ENCODE results near the gene TBC1D16.

The TBC1D16 gene, protein sequence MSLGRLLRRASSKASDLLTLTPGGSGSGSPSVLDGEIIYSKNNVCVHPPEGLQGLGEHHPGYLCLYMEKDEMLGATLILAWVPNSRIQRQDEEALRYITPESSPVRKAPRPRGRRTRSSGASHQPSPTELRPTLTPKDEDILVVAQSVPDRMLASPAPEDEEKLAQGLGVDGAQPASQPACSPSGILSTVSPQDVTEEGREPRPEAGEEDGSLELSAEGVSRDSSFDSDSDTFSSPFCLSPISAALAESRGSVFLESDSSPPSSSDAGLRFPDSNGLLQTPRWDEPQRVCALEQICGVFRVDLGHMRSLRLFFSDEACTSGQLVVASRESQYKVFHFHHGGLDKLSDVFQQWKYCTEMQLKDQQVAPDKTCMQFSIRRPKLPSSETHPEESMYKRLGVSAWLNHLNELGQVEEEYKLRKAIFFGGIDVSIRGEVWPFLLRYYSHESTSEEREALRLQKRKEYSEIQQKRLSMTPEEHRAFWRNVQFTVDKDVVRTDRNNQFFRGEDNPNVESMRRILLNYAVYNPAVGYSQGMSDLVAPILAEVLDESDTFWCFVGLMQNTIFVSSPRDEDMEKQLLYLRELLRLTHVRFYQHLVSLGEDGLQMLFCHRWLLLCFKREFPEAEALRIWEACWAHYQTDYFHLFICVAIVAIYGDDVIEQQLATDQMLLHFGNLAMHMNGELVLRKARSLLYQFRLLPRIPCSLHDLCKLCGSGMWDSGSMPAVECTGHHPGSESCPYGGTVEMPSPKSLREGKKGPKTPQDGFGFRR

DNA sequence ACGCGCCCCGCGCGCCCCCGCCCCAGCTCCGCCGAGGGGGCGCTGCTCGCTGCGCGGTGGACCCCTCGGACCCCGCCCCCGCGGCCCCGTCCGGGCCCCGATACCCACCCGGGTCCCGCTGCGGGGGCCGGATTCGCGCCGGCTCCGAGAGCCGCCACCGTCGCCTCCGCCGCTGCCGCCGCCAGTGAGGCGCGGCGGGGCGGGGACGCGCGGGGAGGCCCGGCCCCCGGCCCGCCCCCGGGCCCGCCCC is at the start of gene TBC1D16:
TBC1D16 (minus strand) TSS at position 186 of the 250 bp plus-strand sequence. CDS start 22,325 bp downstream, outside the sequence.
- DNase-seq, result no peak

- no peak for DNase-seq
These were observed 49.1 kb upstream of the TBC1D16 start for GRCh38 chr17:80084773-80085172.

DNA sequence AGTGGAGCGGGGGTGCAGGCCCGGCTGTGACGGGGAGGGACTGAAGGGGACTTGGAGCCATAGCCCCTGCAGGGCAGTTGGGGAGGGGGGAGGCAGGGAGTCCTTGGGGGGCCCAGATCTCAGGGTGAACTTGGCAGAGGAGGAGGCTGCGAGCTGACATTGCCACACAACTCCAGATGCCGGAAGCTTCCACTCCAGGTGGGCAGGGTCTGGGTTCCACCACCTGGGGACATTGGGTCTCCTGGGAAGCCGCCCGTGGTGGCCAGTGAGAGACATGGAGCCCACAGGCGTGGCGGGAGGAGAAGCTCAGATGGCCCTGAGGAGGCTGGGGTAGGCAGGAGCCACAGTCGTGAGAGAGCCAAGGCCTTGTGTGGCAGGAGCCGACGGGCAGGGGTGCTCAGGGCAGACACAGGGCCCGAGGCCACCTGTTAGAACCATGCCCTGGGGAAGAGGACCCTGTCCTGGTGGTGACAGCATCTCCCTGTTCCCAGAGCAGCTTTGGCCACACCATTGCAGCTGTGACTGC is 47.5 kb upstream of the TBC1D16 start:
- DNase-seq, result no peak

DNA sequence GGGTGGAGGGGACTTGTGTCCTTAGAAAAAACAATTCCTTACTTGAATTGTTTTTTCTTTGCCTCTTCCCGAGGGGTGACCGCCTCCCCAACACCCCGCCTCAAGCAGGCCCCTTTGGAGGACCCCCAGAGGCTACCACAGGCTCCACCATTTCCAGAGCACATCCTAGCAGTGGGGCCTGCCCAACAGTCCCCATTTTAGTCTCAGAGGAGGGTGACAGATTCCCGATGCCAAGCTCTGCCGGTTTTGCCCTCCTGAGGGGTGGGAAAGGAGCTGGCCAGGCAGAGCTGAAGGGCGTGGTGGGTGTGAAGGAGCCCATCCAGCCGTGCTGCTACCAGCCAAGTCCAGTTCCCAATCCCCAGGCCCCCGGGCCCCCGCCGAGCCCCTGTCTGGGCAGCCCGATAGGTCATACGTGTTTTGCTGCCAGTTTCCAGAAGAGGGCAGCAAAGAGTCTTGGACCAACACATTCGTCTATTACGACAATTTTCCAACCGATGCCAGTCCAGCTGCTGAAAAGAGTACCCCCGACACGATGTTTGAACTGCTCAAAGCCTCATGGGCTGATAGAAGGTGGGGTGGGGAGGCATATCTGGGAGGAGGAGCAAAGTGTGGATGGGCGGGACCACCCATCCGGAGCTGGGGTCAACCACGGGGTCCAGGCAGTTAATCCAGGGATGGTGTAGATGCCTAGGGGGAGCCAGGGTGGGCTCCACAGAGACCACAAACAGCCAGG is 46.9 kb upstream of the TBC1D16 start:
- peak; percentile 20 for DNase-seq

- DNase-seq, result no peak
These were observed 45.9 kb upstream of the TBC1D16 start for GRCh38 chr17:80081596-80081995.

GRCh38 chr17:80080081-80080480 is 44.4 kb upstream of the TBC1D16 start:
- no peak for DNase-seq

- no peak for DNase-seq
These were observed 36.7 kb upstream of the TBC1D16 start for GRCh38 chr17:80072410-80072809.

DNA sequence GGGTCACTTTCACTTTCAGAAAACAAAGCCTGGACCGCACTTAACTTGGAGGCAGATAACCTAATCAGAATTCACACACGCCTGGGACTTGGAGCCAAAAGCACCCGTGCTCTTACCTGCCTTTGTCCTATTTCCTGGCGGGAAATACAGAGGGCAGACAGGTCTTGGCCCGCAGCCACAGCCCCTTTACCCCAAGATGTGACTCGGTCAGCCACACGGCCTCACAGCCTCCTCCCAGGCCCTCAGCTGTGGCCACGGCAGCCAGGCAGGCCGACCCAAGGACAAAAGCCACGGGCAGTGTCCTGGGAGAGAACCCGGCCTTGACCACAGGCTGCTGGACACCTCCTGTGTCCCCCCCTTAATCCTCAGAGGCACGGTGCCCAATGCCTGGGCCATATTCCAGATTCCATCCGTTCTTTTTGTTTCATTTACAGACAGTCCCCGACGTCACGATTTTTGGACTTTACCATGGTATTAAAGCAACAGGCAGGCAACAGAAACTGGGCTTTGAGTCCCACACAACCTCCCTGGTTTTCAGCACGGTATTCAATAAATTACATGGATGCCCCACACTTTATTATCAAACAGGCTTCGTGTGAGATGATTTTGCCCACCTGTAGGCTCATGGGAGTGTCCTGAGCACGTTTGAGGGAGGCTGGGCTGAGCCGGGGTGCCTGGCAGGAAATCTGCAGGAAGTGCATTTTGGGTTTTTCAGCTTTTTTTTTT is 35.6 kb upstream of the TBC1D16 start:
- no peak for DNase-seq

DNA sequence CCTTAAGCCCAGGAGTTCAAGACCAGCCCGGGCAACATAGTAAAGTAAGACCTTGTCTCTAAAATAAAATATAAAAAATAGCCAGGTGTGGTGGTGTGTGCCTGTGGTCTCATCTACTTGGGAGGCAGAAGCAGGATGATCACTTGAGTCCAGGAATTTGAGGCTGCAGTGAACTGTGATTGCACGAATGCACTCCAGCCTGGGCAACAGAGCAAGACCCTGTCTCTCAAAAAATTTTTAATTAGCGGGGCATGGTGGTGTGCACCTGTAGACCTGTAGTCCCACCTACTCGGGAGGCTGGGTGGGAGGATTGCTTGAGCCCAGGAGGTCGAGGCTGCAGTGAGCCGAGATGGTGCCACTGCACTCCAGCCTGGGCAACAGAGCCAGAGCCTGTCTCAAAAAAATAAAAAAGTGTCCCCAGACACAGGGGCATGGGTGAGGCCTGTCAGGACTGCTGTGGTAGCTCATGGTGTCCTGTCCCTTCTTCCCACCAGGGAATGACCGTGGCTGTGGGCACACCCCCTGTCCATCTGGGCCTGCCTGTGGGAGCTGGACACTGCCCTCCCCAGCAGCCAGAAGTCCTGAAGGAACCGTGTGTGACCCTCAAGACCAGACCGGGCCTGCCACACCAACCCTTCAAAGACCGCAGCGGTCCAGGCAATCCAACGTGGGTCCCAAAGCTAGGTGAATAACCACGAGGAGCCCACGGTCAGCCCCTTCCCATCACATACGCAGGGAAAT is 34.9 kb upstream of the TBC1D16 start:
- no peak for DNase-seq

- no peak for DNase-seq
These were observed 32.9 kb upstream of the TBC1D16 start for GRCh38 chr17:80068301-80069222.

- DNase-seq, result no peak
These were observed 31.8 kb upstream of the TBC1D16 start for GRCh38 chr17:80067393-80067986.

DNA sequence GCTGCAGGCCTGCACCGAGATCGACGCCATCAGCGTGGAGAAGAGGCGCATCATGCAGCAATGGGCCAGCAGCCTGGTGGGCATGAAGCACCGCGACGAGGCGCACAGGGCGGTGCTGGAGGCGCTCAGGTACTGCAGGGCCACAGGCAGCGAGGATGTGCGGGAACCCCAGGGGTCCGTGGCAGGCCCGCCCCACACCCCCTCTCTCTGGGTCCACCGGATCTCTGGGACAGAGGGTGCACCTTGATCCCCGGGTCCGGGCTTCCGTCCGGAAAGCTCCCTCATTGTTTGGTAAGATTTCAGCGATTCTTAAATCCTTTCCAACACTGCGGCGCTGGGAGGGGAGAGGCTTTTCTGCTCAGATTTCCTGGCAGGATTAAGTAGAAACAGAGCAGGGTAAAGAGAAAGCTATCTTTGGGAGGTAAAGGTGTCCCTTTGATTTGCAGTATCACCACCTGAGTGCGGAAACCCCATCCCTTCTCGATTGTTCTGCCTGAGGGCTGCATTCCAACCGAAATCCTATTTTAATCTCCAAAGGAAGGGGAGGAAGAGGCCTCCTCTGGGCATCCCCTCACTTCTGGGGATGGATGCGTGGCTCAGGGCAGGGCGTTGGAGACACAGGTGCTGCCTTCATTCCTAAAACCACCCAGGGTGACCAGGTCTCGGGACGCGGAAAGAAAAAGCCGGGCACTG is 30.0 kb upstream of the TBC1D16 start:
- no peak for DNase-seq

DNA sequence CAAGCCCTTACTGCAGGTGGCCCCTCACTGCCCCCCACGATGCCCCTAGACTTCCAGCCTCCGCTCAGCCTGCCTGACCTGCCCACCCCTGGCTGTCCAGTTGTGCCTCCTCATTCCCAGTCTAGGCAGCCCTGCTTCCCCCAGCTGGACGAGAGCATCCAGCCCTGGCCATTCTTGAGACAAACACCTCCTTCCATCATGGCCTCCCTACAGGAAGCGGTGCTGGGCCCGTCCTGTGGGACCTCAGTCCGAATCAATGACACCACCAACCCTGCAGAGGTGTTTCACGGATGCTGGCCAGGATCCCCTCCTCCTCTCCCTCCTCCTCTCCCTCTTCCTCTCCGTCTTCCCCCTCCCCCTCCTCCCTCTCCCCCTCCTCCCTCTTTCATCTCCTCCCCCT is 29.0 kb upstream of the TBC1D16 start:
- DNase-seq, result no peak

DNA sequence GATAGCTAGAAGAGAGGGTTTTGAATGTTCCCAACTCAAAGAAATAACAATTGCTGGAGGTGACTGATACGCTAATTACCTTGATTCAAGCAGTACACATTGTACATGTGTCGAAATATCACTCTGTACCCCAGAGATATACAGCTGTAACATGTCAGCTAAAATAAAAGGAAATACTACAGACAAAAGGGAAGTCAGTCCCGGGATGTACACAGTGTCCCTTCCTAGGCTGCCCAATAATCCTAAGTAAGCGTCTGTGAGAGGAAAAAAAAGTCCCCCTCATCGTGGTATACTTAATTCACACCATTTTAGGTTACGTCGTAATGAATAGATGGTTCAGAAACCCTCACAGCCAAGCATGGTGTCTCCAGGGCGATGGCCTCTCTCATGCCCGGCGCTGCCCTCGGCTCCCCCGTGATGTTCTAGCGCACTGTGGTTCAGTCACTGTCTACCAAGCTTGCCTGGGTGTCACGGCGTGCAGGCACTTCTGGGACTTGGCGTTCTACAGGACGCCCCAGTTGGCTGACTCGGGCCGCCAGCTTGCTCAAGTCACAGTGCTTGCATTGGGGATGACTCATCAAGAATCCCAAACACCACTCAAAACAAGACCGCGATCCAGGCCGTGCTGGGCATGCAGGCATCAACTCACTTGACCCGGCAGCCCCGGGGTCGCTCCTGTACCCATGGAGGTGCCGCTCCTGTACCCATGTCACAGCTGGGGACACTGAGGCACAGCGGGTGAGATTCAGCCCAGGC is 28.3 kb upstream of the TBC1D16 start:
- no peak for DNase-seq

- no peak for DNase-seq
These were observed 25.7 kb upstream of the TBC1D16 start for GRCh38 chr17:80061421-80061820.

GRCh38 chr17:80060644-80061043 is 25.0 kb upstream of the TBC1D16 start:
- no peak for DNase-seq

DNA sequence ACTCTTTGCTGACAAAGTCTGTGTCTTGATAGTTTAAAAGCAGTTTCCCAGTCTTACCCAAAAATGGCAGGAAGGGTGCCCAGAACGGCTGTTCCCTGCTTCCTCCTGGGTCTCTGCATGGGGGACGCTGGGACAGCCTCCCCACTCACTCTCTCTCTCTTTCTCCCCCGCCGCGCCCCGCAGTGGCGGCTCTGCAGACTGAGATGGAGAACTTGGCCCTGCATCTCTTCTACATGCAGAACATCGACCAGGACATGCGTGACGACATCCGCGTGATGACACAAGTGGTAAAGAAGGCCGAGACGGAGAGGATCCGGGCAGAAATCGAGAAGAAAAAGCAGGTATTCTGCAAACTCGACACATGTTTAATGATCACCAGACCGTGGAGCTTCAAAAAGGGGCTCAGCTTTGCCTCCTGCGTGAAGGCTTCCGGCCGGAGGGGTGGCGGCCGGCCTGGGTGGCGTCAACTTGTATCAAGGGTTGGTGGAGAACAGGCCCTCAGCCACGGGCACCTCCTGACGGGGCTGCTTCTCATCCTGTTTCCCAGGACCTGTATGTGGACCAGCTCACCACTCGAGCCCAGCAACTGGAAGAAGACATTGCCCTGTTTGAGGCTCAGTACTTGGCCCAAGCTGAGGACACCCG is 22.8 kb upstream of the TBC1D16 start:
- DNase-seq, result no peak

- no peak for DNase-seq
These were observed 19.9 kb upstream of the TBC1D16 start for GRCh38 chr17:80055597-80055996.

DNA sequence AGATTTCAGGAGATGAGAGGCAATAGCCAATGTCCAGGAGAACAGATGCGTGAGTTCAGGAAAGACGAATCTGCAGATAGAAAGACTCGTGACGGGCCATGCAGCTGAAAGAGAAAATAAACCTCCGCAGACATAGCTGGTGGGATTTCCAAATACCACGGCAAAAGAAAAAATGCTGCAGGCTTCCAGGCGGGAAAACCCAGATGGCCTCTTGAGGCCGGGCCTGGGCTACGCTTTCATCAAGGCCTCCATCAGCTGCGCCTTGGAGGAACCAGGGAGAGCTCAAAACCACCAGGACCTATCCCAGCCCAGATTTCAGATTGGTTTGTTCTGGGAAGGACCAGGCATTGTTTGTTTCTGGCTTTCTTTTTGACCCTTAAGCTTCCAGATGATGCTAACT is 17.4 kb upstream of the TBC1D16 start:
- no peak for DNase-seq

Measured in NCI-H1105 (cell line).